ENCODE measurements around the gene IFNK. TPM values are rescaled to one million over a fixed set of nuclear protein-coding genes. Genes with fewer than 3 reads are reported as not detected.

Gene IFNK
- total RNA-seq, 6 experiments from 2014 or later = not detected

DNA sequence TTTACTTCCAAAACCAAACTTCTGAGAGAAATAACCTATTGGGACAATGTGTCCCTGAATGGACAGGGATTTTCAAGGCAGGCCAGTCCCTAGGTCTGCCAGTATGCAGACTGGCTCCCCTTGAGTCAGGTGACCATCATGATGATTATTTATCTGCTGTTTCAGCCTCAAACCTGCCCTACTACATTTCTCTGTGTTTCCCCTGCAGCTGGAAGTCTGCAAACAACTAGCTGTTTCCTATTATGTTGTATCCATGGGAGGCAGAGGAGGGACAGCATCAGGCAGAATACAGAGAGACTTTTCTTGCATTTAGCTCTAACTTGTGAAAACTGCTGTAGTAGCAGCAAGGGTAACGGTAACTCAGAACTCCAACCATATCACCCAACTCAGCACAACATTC, 36.2 kb upstream of the IFNK start:
- Histone ChIP-seq H3K36me3 (no peaks in the 10 kb centered on the region), H3K27ac (no peak overlapping the region), H3K27me3 (no peaks in the 10 kb centered on the region), H3K4me1 (no peaks in the 10 kb centered on the region), H3K9me3 (no peaks in the 10 kb centered on the region), H3K4me3 (no peak overlapping the region)
- TF ChIP-seq, protein P1, sequence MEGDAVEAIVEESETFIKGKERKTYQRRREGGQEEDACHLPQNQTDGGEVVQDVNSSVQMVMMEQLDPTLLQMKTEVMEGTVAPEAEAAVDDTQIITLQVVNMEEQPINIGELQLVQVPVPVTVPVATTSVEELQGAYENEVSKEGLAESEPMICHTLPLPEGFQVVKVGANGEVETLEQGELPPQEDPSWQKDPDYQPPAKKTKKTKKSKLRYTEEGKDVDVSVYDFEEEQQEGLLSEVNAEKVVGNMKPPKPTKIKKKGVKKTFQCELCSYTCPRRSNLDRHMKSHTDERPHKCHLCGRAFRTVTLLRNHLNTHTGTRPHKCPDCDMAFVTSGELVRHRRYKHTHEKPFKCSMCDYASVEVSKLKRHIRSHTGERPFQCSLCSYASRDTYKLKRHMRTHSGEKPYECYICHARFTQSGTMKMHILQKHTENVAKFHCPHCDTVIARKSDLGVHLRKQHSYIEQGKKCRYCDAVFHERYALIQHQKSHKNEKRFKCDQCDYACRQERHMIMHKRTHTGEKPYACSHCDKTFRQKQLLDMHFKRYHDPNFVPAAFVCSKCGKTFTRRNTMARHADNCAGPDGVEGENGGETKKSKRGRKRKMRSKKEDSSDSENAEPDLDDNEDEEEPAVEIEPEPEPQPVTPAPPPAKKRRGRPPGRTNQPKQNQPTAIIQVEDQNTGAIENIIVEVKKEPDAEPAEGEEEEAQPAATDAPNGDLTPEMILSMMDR (IDR thresholded peaks at IDR 0.05) = no peak
- TF ChIP-seq POLR2A (IDR thresholded peaks at IDR 0.05) = no peak
- WGBS (ENCODE audit: insufficient coverage, low coverage, low lambda C conversion rate, missing lambda C conversion rate) = no CpG with 5 or more reads among the region's 1 CpG
- intact Hi-C loops (cut with DNase I) = no loop called here
- DNase-seq (no peak), ATAC-seq (no peak)

DNA sequence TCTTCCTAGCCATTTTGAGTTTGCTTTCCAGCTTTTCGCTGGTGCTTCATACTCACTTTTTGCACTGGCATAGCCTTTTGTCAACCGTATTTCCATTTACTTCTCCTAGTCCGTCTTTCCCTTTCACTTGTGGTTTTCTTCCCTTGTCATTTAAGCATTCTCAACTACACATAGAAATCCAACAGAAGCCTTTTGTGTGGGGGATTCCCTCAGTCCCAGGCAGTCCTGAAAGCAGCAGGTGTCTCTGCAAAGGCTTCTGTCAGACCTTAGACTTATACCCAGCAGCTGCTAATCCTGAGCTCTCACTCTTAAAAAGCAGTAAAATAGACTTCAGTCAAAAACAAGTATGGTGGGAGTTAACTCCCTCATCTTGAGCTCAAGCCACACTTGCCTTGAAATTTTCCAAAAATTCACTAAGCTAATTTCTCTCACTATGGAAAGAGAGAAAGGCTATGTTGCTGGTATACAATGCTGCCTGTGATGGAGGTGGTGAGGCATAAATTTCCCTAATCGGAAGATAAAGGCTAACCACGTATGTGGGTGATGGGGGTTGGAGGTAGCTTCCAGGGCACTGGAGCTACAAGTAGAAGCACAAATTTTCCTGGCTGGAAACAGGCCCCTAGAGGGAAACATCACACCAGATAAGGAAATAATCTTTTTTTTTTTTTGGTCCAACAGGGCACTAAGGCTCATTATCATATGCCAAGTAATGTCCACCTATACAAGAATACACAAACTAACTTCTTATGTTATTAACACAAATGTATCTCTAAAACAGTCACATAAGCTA, 34.8 kb upstream of the IFNK start:
- Histone ChIP-seq H3K27me3 (no peaks in the 10 kb centered on the region), H3K4me3 (no peak overlapping the region), H3K9me3 (no peaks in the 10 kb centered on the region), H3K4me1 (no peaks in the 10 kb centered on the region), H3K27ac (no peak overlapping the region), H3K36me3 (no peaks in the 10 kb centered on the region)
- intact Hi-C loops (cut with DNase I) = no loop called here
- TF ChIP-seq, protein P1 (IDR thresholded peaks at IDR 0.05) = no peak
- TF ChIP-seq POLR2A (IDR thresholded peaks at IDR 0.05) = no peak
- 77% methylated on average over 5 of the region's 5 CpGs for WGBS (ENCODE audit: insufficient coverage, low coverage, low lambda C conversion rate, missing lambda C conversion rate)
- DNase-seq = no peak
- no peak for ATAC-seq

DNA sequence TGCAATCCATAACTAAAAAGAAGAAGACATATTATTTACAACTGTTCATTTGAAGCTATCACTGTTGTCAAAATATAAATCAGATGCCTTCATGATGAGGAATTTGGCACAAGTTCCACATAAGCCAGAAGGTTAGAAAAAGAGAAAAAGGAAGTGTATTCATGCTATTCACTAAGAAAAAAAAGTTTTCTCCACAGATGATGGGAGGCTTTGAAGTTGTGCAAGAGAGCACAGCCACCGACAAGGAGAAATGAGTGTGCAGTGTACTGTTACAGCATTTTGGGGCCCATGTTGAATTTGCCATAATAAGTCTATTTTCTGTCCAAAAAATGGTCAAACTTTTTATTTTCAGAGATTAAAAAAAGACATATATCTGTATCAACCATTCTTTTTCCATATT, 32.9 kb upstream of the IFNK start:
- ATAC-seq (no peak), DNase-seq (no peak)
- 57% methylated on average over 1 of the region's 1 CpG for WGBS (ENCODE audit: insufficient coverage, low coverage, low lambda C conversion rate, missing lambda C conversion rate)
- Histone ChIP-seq H3K4me1 (no peaks in the 10 kb centered on the region), H3K36me3 (no peaks in the 10 kb centered on the region), H3K9me3 (no peaks in the 10 kb centered on the region), H3K27me3 (no peaks in the 10 kb centered on the region), H3K27ac (no peak overlapping the region), H3K4me3 (no peak overlapping the region)
- no peak for TF ChIP-seq POLR2A (IDR thresholded peaks at IDR 0.05)
- TF ChIP-seq, protein P1 (IDR thresholded peaks at IDR 0.05) = no peak
- intact Hi-C loops (cut with DNase I) = no loop called here

DNA sequence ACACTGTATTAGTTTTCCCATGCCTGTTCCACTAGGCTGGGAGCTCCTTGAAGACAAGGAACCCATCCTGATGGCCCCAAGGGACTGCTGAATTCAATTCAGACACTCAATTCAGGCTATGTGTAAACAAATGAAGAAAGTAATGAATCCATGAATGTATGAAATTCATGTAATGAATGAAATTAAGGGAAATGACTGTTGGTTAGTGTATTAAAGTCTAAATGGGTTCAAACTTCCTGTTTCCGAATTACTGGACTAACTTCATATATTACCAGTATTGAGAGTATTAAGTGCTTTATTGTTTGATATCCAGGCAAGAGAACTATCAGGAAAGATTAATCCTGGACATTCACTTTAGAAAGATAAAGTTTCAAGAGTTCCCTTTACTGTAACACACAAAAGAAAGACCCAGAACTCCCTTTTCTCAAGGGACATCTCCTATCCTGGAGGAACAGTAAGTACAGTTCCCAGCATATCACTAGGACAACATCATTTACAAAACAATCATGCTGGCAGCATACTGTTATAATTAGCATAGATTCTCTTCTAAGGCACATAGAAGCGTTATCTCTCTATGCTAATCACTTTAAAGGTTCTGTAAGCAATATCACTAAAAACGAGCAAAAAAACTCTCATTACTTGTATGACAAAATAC, 28.5 kb upstream of the IFNK start:
- Histone ChIP-seq H3K36me3 (no peaks in the 10 kb centered on the region), H3K27ac (no peak overlapping the region), H3K9me3 (no peaks in the 10 kb centered on the region), H3K4me1 (no peaks in the 10 kb centered on the region), H3K27me3 (no peaks in the 10 kb centered on the region), H3K4me3 (no peak overlapping the region)
- TF ChIP-seq, protein P1 (IDR thresholded peaks at IDR 0.05) = no peak
- no peak for TF ChIP-seq POLR2A (IDR thresholded peaks at IDR 0.05)
- ATAC-seq = no peak
- intact Hi-C loops (cut with DNase I) = no loop called here
- DNase-seq = no peak
- WGBS (ENCODE audit: insufficient coverage, low coverage, low lambda C conversion rate, missing lambda C conversion rate) = 58% methylated on average over 3 of the region's 3 CpGs
